Left ventricle myocardium inferior (tissue), 1 donor: ENCODE results near the gene TRIO. TPM values are rescaled to one million over a fixed set of nuclear protein-coding genes. Genes with fewer than 3 reads are reported as not detected.

Experiments
- DNase-seq: peaks from one replicate; pipeline ENCODE4 v3.0.0-alpha.2; 2020
- H3K27ac ChIP-seq: fragments of 200-600 bp; replicated peaks from 2 replicates; pipeline ENCODE4 v1.8.0; 2021
- H3K27me3 ChIP-seq: fragments of 200-600 bp; 2 replicates; pipeline ENCODE4 v1.8.0; 2021; ENCODE audit warnings: low read depth
- H3K36me3 ChIP-seq: fragments of 200-600 bp; 2 replicates; pipeline ENCODE4 v1.8.0; 2021
- H3K4me1 ChIP-seq: fragments of 200-600 bp; 2 replicates; pipeline ENCODE4 v1.8.0; 2021
- H3K4me3 ChIP-seq: fragments of 200-600 bp; 2 replicates; pipeline ENCODE4 v1.8.0; 2021; ENCODE audit warnings: mild to moderate bottlenecking, moderate library complexity
- H3K9me3 ChIP-seq: fragments of 200-600 bp; replicated peaks from 2 replicates; pipeline ENCODE4 v1.8.0; 2021
- intact Hi-C: fragments of 100-400 bp; cut with micrococcal nuclease; formaldehyde crosslinking; loops from one replicate; pipeline ENCODE4 v1.11.0; 2022
- total RNA-seq: library from RNA; stranded (reverse); fragmentation: NEBNext Ultra II Directional; extraction: Animal tissue kit (Norgen Biotek cat#: 25700); gene quantifications from one replicate; pipeline ENCODE4 v1.2.1, GENCODE V29; 2021
- TF ChIP-seq, protein P1 (sequence below): fragments of 200-600 bp; IDR thresholded peaks from 2 replicates; pipeline ENCODE4 v1.8.0; 2021; ENCODE audit warnings: antibody characterized with exemption, mild to moderate bottlenecking, borderline replicate concordance
- donor health status: DM: no; HTN: yes; CAD: no; lungs with severe emphysema.

Gene TRIO
- total RNA-seq, 1 donor from 2014 or later: 52.8 TPM

DNA sequence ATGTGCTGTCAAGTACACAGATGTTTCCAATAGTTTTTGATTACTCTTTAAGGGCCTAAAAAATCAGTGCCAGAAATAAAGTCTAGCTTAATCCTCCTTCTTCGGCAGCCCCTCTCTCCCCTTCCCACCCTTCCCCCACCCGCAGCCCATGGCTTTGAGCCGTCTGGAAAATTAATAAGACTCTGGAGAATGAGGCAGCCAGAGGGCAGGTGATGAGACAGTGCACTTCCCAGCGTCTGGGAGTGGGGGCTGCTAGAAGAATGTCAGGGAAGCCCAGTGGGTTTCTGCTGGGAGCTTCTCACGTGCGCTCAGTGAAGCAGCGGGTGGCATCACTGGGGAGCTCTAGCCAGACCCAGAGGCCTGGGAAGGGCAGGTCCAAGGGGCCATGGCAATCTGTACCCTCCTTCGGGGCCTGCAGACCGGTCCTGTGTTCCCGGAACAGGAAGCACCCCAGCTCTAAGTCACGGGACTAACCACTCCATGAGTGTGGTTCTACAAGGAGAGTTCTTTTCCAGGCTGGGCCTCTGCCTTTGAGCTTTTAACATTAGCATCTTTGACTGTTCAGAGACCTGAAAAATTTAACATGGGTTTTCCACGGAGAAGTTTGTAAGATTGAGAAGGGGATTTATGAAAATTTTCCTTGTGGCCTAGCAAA lies 273.6 kb downstream of the TRIO start:
- Histone ChIP-seq H3K4me3 (no peak overlapping the region), H3K27ac (peak overlapping the region; percentile 62), H3K36me3 (peaks cover 76% of the 10 kb centered on the region), H3K27me3 (no peaks in the 10 kb centered on the region), H3K9me3 (no peaks in the 10 kb centered on the region), H3K4me1 (peaks cover 35% of the 10 kb centered on the region)
- TF ChIP-seq, protein P1, sequence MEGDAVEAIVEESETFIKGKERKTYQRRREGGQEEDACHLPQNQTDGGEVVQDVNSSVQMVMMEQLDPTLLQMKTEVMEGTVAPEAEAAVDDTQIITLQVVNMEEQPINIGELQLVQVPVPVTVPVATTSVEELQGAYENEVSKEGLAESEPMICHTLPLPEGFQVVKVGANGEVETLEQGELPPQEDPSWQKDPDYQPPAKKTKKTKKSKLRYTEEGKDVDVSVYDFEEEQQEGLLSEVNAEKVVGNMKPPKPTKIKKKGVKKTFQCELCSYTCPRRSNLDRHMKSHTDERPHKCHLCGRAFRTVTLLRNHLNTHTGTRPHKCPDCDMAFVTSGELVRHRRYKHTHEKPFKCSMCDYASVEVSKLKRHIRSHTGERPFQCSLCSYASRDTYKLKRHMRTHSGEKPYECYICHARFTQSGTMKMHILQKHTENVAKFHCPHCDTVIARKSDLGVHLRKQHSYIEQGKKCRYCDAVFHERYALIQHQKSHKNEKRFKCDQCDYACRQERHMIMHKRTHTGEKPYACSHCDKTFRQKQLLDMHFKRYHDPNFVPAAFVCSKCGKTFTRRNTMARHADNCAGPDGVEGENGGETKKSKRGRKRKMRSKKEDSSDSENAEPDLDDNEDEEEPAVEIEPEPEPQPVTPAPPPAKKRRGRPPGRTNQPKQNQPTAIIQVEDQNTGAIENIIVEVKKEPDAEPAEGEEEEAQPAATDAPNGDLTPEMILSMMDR: no peak
- no peak for DNase-seq
- intact Hi-C loops: no loop called here

DNA sequence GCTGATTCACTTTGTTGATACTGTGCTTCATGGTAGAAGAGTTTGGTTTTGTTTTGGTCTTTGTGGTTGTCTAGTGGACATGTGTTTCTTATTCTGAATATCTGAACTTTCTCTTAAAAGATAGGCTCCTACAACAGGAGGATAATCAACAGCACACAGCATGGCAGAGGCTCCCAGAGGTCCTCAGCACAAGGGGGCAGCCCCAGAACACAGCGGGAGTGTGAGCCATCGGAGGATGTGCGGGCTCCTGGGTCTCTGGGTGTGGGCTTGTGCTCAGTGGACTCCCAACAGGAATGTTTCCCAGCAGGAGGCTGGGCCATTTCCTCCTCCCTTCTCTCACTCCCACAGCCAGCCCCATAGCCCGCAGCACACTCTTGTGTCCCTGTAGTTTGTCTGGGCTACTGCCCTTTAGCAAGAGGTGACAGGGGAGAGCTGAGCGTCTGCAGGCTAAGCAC lies 274.2 kb downstream of the TRIO start:
- intact Hi-C loops: no loop called here
- H3K27me3 ChIP-seq: no peaks in the 10 kb centered on the region
- peaks cover 35% of the 10 kb centered on the region for H3K4me1 ChIP-seq
- peaks cover 76% of the 10 kb centered on the region for H3K36me3 ChIP-seq
- DNase-seq: no peak
- H3K27ac ChIP-seq: peak overlapping the region; percentile 62
- H3K9me3 ChIP-seq: no peaks in the 10 kb centered on the region
- TF ChIP-seq, protein P1: no peak
- no peak overlapping the region for H3K4me3 ChIP-seq

DNA sequence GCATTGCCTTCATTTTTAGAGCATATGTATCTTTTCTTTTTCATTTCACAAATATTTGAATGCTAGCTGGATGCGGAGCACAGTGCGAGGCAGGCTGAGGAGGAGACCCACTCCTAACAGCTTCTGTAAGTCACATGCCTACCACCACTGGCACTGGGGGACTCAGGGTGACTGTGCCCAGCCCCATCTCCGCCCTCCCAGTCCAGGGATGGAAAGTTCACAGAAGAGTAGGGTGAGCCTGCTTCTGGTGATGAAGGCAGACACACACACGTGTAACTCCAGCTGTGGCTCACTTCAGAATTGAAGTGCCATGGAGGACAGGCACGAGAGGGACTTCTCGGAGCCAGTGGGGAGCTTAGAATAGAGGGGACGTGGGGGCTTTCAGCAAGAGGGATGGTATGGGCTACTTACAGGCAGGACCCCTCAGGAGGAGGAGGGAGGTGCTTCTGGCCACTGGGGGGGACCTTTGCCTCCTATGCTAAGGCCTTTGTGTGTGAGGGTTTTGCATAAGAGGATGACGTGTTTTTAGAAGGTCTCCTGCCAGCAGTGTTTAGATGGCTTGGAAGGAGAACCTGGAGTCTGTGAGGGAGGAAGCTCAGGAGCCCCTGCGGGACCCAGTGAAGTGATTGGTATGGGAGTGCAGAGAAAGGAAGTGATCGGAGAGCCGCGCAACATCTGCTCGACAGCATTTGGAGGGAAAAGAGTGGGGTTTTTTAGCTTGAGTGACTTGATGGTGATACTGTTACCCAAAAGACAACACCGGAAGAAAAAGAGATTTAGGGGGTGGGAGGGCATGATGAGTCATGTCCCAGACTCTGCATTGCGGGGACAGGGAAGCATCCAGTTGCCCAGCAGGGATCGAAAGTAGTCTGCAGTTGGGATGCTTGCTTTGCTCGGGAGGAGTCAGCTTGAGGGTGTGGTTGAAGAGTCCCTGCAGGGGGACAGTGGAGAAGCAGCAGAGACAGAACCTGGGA lies 274.9 kb downstream of the TRIO start:
- no peak for DNase-seq
- H3K4me1 ChIP-seq: peaks cover 35% of the 10 kb centered on the region
- no peaks in the 10 kb centered on the region for H3K9me3 ChIP-seq
- H3K27me3 ChIP-seq: no peaks in the 10 kb centered on the region
- peak overlapping the region; percentile 62 for H3K27ac ChIP-seq
- TF ChIP-seq, protein P1: no peak
- H3K36me3 ChIP-seq: peaks cover 75% of the 10 kb centered on the region
- H3K4me3 ChIP-seq: no peak overlapping the region
- intact Hi-C loops: no loop called here

DNA sequence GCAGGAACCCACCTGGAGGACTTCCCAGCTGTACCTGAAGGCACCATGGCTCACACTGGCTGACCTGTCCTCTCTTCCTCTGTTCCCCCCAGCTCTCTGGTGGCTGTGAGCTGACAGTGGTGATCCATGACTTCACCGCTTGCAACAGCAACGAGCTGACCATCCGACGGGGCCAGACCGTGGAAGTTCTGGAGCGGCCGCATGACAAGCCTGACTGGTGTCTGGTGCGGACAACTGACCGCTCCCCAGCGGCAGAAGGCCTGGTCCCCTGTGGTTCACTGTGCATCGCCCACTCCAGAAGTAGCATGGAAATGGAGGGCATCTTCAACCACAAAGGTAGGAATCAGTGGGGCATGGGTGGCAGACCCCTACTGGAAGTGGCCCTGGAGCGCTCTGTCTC lies 276.5 kb downstream of the TRIO start:
- peaks cover 35% of the 10 kb centered on the region for H3K4me1 ChIP-seq
- H3K27me3 ChIP-seq: no peaks in the 10 kb centered on the region
- peaks cover 61% of the 10 kb centered on the region for H3K36me3 ChIP-seq
- no peaks in the 10 kb centered on the region for H3K9me3 ChIP-seq
- H3K27ac ChIP-seq: no peak overlapping the region
- DNase-seq: no peak
- intact Hi-C loops: no loop called here
- no peak overlapping the region for H3K4me3 ChIP-seq
- TF ChIP-seq, protein P1: no peak

DNA sequence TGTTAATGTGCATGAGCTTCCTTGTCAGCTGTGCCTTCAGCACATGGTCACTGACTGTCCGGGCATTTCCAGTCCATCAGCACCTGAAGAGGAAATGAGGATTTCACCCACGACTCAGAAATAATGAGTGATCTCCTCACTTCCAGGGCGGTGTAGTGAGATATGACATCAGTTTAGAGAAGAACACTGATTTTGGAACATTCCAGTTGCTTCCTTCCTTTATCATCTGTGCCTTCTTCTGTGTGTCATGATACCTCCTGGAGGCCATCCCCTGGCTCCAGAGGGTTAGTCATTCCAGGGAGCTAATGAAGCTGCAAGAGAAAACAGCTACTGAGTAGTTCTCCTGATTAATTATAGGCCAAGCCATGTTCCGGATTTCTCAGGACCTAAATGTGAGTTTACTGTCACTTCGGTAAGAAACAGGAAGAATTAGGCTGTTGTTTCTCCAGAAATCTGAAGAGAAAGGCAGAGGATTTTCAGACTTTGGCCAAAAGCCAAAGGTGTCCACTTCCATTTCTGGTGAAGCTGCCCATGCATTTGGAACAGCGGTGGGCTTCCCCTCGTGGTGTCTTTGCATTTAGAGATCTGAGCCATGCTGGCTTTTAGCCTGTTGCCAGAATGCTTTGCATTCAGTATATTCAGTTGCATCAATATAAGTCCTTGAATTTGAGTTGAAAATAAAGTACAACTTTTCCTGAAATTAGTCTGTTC lies 277.1 kb downstream of the TRIO start:
- H3K4me1 ChIP-seq: peaks cover 35% of the 10 kb centered on the region
- TF ChIP-seq, protein P1: no peak
- peaks cover 56% of the 10 kb centered on the region for H3K36me3 ChIP-seq
- no peak overlapping the region for H3K4me3 ChIP-seq
- peak overlapping the region; percentile 21 for H3K27ac ChIP-seq
- no peak for DNase-seq
- intact Hi-C loops: no loop called here
- H3K9me3 ChIP-seq: no peaks in the 10 kb centered on the region
- no peaks in the 10 kb centered on the region for H3K27me3 ChIP-seq
